ENCODE measurements around the gene REEP1. TPM values are rescaled to one million over a fixed set of nuclear protein-coding genes. Genes with fewer than 3 reads are reported as not detected.

Gene REEP1
- total and polyA plus RNA-seq, 2 of the 8 experiments (the other 6 are each of a cell fraction or from before 2014, with no cell fraction given): 0.74 to 1.5 TPM

- no peak overlapping the region for H3K56ac ChIP-seq (replicated peaks; ENCODE audit: insufficient read length, low read depth, low read length)
- H3K23ac ChIP-seq (ENCODE audit: insufficient read length): no peak overlapping the region
- no peak overlapping the region for H4K91ac ChIP-seq (replicated peaks; ENCODE audit: insufficient read length, low read length)
- peaks cover 3 to 11% of the 10 kb centered on the region in 2 experiments; a peak in 3 of 4 replicates for H3K9me3 ChIP-seq (ENCODE audit: insufficient read depth in 2 of 2, low read depth in 1 of 2, low read length in 1 of 2)
- no peak for TF ChIP-seq BCL11A (IDR thresholded peaks at IDR 0.05; ENCODE audit: low read depth in 2 of 2, low read length in 2 of 2)
- no peak for TF ChIP-seq MAFK (IDR thresholded peaks at IDR 0.05; ENCODE audit: low read depth, low read length)
- no peak for TF ChIP-seq KDM4A (IDR thresholded peaks at IDR 0.05; ENCODE audit: low read depth, low read length, severe bottlenecking)
- TF ChIP-seq SP2 (IDR thresholded peaks at IDR 0.05; ENCODE audit: low read length): no peak
- no peak for TF ChIP-seq JUND (IDR thresholded peaks at IDR 0.05; ENCODE audit: low read length)
- no peak overlapping the region for H3K18ac ChIP-seq (ENCODE audit: extremely low read depth, low read length)
- H4K20me1 ChIP-seq (replicated peaks in 1 of 2; ENCODE audit: control insufficient read depth in 1 of 2, insufficient read depth in 2 of 2, low read length in 2 of 2): no peaks in the 10 kb centered on the region
- H2BK120ac ChIP-seq (replicated peaks; ENCODE audit: low read depth, low read length): no peak overlapping the region
- no peak for DNase-seq (ENCODE audit: low read depth in 1 of 2, low spot score in 2 of 2)
- 89% methylated on average over 2 of the region's 2 CpGs; no CpG with 5 or more reads in 1 of the 2 experiments for WGBS, 2 experiments (ENCODE audit: extremely low coverage in 1 of 2, insufficient coverage in 1 of 2, insufficient read length in 1 of 2, insufficient replicate concordance in 2 of 2, low coverage in 1 of 2, low lambda C conversion rate in 2 of 2, missing lambda C conversion rate in 1 of 2)
- H3K9ac ChIP-seq (replicated peaks in 1 of 4; ENCODE audit: extremely low read depth in 1 of 4, low read depth in 3 of 4, low read length in 3 of 4): no peak overlapping the region
- no peak overlapping the region for H3K27ac ChIP-seq (ENCODE audit: low read depth, low read length)
- no peak overlapping the region for H4K8ac ChIP-seq (ENCODE audit: extremely low read depth, insufficient read depth, low read length)
- no peak overlapping the region for H2BK20ac ChIP-seq (ENCODE audit: low read length)
- H3K14ac ChIP-seq (ENCODE audit: insufficient read length): no peak overlapping the region
- no peaks in the 10 kb centered on the region for H3K36me3 ChIP-seq (ENCODE audit: control insufficient read depth in 2 of 4, insufficient read depth in 4 of 4, low read length in 3 of 4)
- no peaks in the 10 kb centered on the region for H3K79me2 ChIP-seq (ENCODE audit: control insufficient read depth in 1 of 2, insufficient read depth in 2 of 2, low read length in 2 of 2)
- no peak overlapping the region for H3K4ac ChIP-seq (replicated peaks; ENCODE audit: insufficient read length, low read depth, low read length)
- no peak overlapping the region for H2BK12ac ChIP-seq (ENCODE audit: low read depth, low read length)
- H3K23me2 ChIP-seq (ENCODE audit: low read depth, low read length): no peaks in the 10 kb centered on the region
- no peak overlapping the region for H2BK5ac ChIP-seq (ENCODE audit: low read depth, low read length)
- H2AK5ac ChIP-seq (ENCODE audit: low read depth, low read length): no peak overlapping the region
- POLR2A ChIA-PET (ENCODE audit: partially characterized antibody): no interaction called here
- H3K4me2 ChIP-seq (ENCODE audit: insufficient read depth in 1 of 2, low read depth in 2 of 2, low read length in 2 of 2): no peak overlapping the region
- no peak for FAIRE-seq
- no peaks in the 10 kb centered on the region for H3K79me1 ChIP-seq (ENCODE audit: low read depth, low read length)
- CTCF ChIA-PET (ENCODE audit: partially characterized antibody): interaction anchor here (1.2 kb wide), 1 partner anchor 51 kb away, joined by 3 read pairs; no protein-coding TSS in a partner anchor
- peaks cover 0 to 5% (median 0%) of the 10 kb centered on the region in 4 experiments; a peak in 2 of 7 replicates for H3K4me1 ChIP-seq (replicated peaks in 1 of 4; ENCODE audit: control insufficient read depth in 3 of 4, insufficient read depth in 4 of 4, low read length in 3 of 4)
- H4K5ac ChIP-seq (ENCODE audit: insufficient read length, low read depth, low read length): no peak overlapping the region
- H2BK15ac ChIP-seq (ENCODE audit: low read length): no peak overlapping the region
- no peaks in the 10 kb centered on the region for H3K27me3 ChIP-seq (replicated peaks in 1 of 4; ENCODE audit: control insufficient read depth in 3 of 4, extremely low read depth in 1 of 4, insufficient read depth in 3 of 4, low read length in 3 of 4)
- no peak overlapping the region for H2AFZ ChIP-seq (ENCODE audit: low read length)
- no peak overlapping the region for H3K4me3 ChIP-seq (ENCODE audit: extremely low read depth in 1 of 4, insufficient read depth in 2 of 4, low read depth in 3 of 4, low read length in 4 of 4)
Observed at GRCh38 chr2:86272111-86272510, 65.3 kb downstream of the REEP1 start.

Data from H1 (cell line).